Neural progenitor cell (in vitro differentiated cells): Measurements from ENCODE around the gene ATP13A1.

ENCODE experiments used
- CTCF ChIP-seq: fragments of 200-600 bp; sonication (generic); IDR thresholded peaks from 2 replicates; pipeline ENCODE4 v1.5.1; 2017; ENCODE audit warnings: antibody characterized with exemption, mild to moderate bottlenecking
- EZH2 ChIP-seq: fragments of 200-600 bp; sonication (generic); IDR thresholded peaks from 2 replicates; pipeline ENCODE4 v1.6.1; 2017; ENCODE audit warnings: antibody characterized with exemption, mild to moderate bottlenecking, moderate library complexity

- TF ChIP-seq CTCF (no peak), EZH2 (no peak)
These were observed 7.7 kb downstream of the ATP13A1 start for GRCh38 chr19:19655641-19656343.
